Measurements from ENCODE around the gene SPINT2. TPM values are rescaled to one million over a fixed set of nuclear protein-coding genes. Genes with fewer than 3 reads are reported as not detected.
"Not testable (repeated sequence)": the region's sequence is repeated elsewhere in the genome, so short reads cannot be mapped to it uniquely, and the experiment has no call there.

SPINT2 gene
- total RNA-seq, 2 donors from 2014 or later: 266 to 305 TPM

- Histone ChIP-seq H3K36me3 (replicated peaks in 1 of 2; ENCODE audit: insufficient read depth in 1 of 2, low read depth in 2 of 2) (no peaks in the 10 kb centered on the region), H3K27ac (no peak overlapping the region), H3K9me3 (no peaks in the 10 kb centered on the region), H3K4me3 (no peak overlapping the region), H3K4me1 (peaks cover 19% of the 10 kb centered on the region), H3K27me3 (peaks cover 4 to 30% of the 10 kb centered on the region in 2 donors)
- ATAC-seq (no peak), DNase-seq (peak in 1 of 4 donors; percentile 15)
- 1 to 2% methylated on average over 41 to 78 of the region's 80 CpGs for WGBS, 2 donors
- intact Hi-C loops (cut with DNase I): no loop called here
- TF ChIP-seq CTCF (IDR thresholded peaks at IDR 0.05) (no peak), POLR2A (IDR thresholded peaks at IDR 0.05) (no peak)
Observed at GRCh38 chr19:38228491-38229439, 35.6 kb upstream of the SPINT2 start.

DNA sequence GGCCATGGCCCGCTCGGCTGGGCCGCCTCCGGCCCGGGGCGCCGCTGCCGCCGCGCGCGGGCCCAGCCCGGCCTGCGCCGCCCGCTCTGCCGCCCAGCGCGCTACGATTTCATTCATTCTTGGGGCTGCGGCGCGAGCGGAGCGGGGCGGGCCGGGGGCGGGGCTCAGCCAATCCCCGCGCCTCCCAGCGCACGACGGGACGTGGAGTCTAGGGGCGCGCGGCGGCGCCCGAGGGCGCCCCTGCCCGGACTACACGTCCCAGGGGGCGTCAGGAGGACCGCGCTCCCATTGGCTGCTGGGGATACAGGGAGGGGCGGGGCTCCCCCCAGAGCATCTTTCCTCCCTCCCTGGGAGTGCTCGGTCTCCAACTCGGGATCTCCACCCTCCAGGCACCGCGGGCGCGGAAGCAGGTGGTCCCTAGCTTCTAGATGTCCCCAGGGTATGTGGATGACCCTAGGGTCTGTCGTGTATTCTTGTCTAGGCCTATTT is 34.7 kb upstream of the SPINT2 start:
- intact Hi-C loops (cut with DNase I): loop anchor here (5.0 to 10.0 kb wide), 2 partner anchors 98 to 335 kb away; no protein-coding TSS in a partner anchor
- Histone ChIP-seq H3K4me3 (no peak overlapping the region), H3K36me3 (replicated peaks in 1 of 2; ENCODE audit: insufficient read depth in 1 of 2, low read depth in 2 of 2) (no peaks in the 10 kb centered on the region), H3K4me1 (peaks cover 10% of the 10 kb centered on the region), H3K27ac (no peak overlapping the region), H3K27me3 (peaks cover 4 to 21% of the 10 kb centered on the region in 2 donors), H3K9me3 (no peaks in the 10 kb centered on the region)
- ATAC-seq (peak; percentile 47), DNase-seq (peak in 2 of 4 donors; percentile 46 to 57)
- TF ChIP-seq POLR2A (IDR thresholded peaks at IDR 0.05): no peak
- no peak for TF ChIP-seq CTCF (IDR thresholded peaks at IDR 0.05)
- WGBS, 2 donors: 1% methylated on average over 34 of the region's 54 CpGs; no CpG with 5 or more reads in 1 of the 2 donors

DNA sequence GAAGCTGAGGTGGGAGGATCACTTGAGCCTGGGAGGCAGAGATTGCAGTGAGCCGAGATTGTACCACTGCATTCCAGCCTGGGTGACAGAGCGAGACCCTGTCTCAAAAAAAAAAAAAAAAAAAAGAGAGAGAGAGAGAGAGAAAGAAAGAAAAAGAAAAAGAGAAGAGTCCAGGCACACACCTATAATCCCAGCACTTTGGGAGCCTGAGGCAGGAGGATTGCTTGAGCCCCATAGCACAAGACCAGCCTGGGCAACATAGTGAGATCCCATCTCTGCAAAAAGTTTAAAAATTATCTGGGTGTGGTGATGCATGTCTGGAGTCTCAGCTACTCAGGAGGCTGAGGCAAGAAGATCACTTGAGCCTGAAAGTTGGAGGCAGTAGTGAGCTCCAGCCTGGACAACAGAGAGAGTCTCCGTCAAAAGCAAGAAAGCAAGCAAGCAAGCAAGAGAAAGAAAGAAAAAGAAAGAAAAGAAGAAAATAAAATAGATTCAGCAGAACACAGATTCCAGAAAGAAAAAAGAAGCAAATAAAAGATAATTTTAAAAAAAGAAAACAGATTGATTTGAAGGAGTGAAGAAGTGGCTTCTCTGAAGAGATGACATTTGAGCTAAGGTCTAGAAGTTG is 33.8 kb upstream of the SPINT2 start:
- peaks cover 4 to 19% of the 10 kb centered on the region in 2 donors for H3K27me3 ChIP-seq
- H3K4me1 ChIP-seq; H3K27ac ChIP-seq; ATAC-seq; H3K9me3 ChIP-seq; H3K4me3 ChIP-seq; DNase-seq; H3K36me3 ChIP-seq (replicated peaks in 1 of 2; ENCODE audit: insufficient read depth in 1 of 2, low read depth in 2 of 2): not testable (repeated sequence)
- 53 to 83% methylated on average over 2 to 3 of the region's 3 CpGs for WGBS, 2 donors
- intact Hi-C loops (cut with DNase I): loop anchor here (5.0 to 10.0 kb wide), 2 partner anchors 97 to 336 kb away; no protein-coding TSS in a partner anchor

DNA sequence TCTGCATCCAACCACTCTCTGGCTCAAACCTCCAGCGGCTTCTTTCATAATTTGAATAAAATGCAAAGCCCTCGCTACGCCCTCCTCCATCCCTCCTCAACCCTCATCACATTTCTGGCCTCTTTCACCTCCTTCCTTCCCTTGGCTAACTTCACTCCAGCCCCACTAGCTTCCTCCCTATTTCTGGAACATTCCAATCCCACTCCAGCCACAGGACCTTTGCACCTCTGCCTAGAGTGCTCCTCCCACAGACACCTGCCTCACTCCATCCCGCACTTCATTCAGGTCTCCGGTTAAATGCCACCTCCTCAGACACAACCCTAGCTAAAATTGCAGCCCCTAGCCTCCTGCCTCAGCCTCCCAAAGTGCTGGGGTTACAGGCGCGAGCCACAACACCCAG is 32.5 kb upstream of the SPINT2 start:
- ATAC-seq (no peak), DNase-seq (no peak)
- H3K4me3 ChIP-seq: no peak overlapping the region
- no peaks in the 10 kb centered on the region for H3K9me3 ChIP-seq
- no peaks in the 10 kb centered on the region for H3K36me3 ChIP-seq (replicated peaks in 1 of 2; ENCODE audit: insufficient read depth in 1 of 2, low read depth in 2 of 2)
- TF ChIP-seq CTCF (IDR thresholded peaks at IDR 0.05) (no peak), POLR2A (IDR thresholded peaks at IDR 0.05) (no peak)
- H3K27ac ChIP-seq: no peak overlapping the region
- intact Hi-C loops (cut with DNase I): loop anchor here (5.0 to 10.0 kb wide), 2 partner anchors 95 to 337 kb away; no protein-coding TSS in a partner anchor
- peaks cover 10% of the 10 kb centered on the region for H3K4me1 ChIP-seq
- H3K27me3 ChIP-seq: peaks cover 4 to 16% of the 10 kb centered on the region in 2 donors
- WGBS, 2 donors: 76 to 82% methylated on average over 7 of the region's 7 CpGs

DNA sequence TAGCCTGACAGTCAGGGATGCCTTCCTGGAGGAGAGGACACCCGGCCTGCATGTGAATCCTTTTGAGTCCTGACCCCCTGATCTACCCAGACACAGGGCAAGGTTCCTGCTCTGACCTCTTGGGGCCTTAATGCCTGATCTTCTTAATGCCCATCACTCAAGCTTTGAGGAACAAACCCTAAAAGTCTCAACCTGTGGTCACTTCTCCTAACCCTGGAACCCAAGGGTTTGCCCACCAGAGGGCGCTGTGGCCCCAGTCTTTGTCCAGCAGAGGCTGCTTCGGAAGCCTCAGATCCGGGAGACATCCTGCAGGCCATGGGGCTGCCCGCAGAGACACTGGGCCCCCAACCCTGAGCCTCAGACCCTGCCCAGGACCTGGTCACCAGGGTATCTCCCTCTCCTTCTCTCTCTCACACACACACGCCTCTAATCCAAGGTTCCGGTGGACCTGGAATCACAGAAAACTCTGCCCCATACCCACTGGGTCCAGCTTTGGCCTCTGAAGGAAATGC is 30.6 kb upstream of the SPINT2 start:
- Histone ChIP-seq H3K4me3 (no peak overlapping the region), H3K4me1 (peaks cover 5% of the 10 kb centered on the region)

More for the DNA sequence above, 30.6 kb upstream of the SPINT2 start:
- peak; percentile 56 to 76 (median 73) for TF ChIP-seq CTCF (IDR thresholded peaks at IDR 0.05)
- TF ChIP-seq POLR2A (IDR thresholded peaks at IDR 0.05): no peak
- 21 to 44% methylated on average over 4 to 7 of the region's 7 CpGs for WGBS, 2 donors
- ATAC-seq (peak; percentile 67), DNase-seq (peak; percentile 79 to 83 (median 81))
- Histone ChIP-seq H3K36me3 (replicated peaks in 1 of 2; ENCODE audit: insufficient read depth in 1 of 2, low read depth in 2 of 2) (no peaks in the 10 kb centered on the region), H3K9me3 (no peaks in the 10 kb centered on the region), H3K27me3 (peaks cover 4 to 6% of the 10 kb centered on the region in 2 donors), H3K27ac (no peak overlapping the region)
- intact Hi-C loops (cut with DNase I): loop anchor here (5.0 to 10.0 kb wide), 2 partner anchors 94 to 339 kb away; no protein-coding TSS in a partner anchor
